ENCODE measurements around the gene SVOPL.
"Not testable (repeated sequence)": the region's sequence is repeated elsewhere in the genome, so short reads cannot be mapped to it uniquely, and the experiment has no call there.

Gene SVOPL

DNA sequence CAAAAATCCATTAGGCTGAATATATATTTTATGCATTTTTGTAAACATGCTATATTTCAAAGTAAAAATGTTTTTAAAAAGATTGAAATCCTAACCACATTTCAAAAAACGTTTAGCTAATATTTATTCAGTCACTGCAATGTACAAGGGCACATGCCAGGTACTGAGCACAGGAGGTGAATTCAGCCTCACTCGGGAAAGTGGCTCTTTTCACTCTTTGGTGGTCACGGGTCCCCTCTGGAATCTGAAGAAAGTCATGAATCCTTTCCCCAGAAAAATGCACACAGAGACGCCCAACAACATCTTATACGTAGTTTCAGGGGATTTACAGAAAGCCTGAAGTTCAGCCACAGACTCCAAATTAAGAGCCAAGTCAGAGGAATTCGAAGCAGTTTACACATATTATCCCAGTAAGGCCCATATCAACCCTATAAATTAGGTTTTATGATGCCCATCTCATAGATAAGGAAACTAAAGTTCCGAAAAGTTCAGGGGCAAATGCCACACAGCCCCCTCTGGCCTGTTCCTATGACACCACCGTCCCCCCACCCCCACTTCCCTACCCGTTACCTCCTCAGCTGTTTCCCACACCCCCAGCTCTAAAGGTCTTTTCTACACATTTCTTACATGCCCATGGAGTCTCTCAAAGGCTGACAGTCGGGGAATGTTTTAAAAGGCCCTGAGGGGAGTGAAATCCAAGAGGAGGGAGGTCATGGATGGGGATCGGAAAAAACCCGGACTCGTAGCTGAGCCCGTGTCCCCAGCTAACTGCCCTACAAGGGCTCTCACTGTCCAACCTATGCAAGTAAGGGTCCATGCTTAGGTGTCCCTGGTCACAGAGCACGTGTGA, 9.6 kb upstream of the SVOPL start:
- in situ Hi-C loops (cut with MboI; ENCODE audit: low pct_unique_long_range_greater_than_20kb, low sequenced_read_pairs) = no loop called here
- DNase-seq = no peak

DNA sequence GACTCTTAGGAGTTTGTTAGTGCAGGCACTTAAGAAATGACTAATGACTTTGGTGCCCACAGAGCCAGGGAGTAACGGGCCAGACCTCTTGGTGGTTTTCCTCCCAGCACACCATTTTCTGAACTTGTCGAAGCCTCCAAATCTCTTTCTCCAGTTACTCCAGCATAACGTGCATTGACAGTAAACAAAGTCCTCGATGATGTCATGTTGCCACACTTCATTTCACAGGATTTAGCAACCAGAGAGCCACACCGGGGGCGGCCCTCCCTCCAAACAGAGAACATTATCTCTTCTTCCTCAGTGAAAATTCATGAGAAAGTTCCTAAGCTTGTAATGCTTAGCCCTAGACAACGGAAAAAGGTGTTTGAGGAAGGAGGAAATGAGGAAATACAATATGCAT, 4.0 kb upstream of the SVOPL start:
- in situ Hi-C loops (cut with MboI; ENCODE audit: low pct_unique_long_range_greater_than_20kb, low sequenced_read_pairs) = no loop called here
- peak; percentile 92 for DNase-seq

GRCh38 chr7:138701537-138701923, 368 bp upstream of the SVOPL start:
- in situ Hi-C loops (cut with MboI; ENCODE audit: low pct_unique_long_range_greater_than_20kb, low sequenced_read_pairs) = no loop called here
- DNase-seq = no peak

DNA sequence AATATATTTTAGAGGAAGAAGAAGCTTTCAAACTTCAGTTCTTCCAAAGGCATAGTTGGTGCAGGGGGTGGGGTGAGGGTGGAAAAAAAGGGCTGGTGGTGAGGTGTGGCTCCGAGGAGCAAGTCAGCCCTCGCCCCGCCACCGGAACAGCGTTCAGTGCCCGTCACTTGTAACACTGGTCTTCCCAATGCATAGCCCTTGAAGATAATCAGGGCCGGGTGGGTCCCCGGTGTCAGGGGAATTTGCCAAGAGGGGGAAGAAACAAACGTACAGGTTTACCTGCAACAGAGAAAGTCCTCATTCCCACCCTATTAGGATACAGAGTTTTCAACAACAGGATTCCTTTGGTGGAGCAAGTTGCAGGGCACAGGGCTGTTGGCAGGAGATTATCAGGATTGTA, 1.5 kb downstream of the SVOPL start:
- in situ Hi-C loops (cut with MboI; ENCODE audit: low pct_unique_long_range_greater_than_20kb, low sequenced_read_pairs) = no loop called here
- no peak for DNase-seq

GRCh38 chr7:138698281-138698680, 2.9 kb downstream of the SVOPL start:
- in situ Hi-C loops (cut with MboI; ENCODE audit: low pct_unique_long_range_greater_than_20kb, low sequenced_read_pairs) = no loop called here
- DNase-seq = no peak

DNA sequence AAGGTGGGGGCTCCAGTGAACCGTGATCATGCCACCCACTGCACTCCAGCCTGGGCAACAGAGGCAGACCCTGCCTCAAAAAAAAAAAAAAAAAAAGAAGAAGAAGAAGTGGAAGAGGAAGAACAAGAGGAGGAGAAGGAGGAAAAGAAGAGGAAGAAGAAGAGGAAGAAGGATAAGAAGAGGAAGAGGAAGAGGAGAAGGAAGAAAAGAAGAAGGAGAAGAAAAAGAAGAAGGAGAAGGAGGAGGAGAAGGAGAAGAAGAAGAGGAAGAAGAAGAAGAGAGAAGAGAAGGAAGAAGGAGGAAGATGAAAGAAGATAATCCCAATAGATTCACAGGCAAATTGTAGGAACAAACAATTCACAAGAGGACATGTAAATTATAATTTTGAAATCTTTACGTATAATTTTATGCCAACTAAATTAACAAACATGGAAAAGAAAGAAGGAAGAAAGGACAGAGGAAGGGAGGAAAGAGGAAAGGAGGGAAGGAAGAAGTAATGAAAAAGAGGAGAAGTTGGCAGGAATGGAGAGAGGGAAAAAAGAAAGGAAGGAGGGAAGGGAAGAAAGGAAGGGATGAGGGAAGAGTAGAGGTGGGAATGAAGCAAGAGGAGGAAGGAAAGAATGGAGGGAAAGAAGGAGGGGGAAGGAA, 3.5 kb downstream of the SVOPL start:
- in situ Hi-C loops (cut with MboI; ENCODE audit: low pct_unique_long_range_greater_than_20kb, low sequenced_read_pairs) = no loop called here
- no peak for DNase-seq

DNA sequence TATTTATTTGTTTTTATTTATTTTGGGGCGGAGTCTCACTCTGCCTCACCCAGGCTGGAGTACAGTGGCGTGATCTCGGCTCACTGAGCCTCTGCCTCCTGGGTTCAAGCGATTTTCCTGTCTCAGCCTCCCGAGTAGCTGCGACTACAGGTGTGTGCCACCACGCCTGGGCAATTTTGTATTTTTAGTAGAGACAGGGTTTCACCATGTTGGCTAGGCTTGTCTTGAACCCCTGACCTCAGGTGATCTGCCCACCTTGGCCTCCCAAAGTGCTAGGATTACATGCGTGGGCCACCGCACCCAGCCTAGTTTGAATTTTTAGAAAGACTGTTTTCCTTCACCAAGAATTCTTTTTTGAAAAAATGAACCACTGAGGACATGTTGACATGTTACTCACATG, 5.4 kb downstream of the SVOPL start:
- in situ Hi-C loops (cut with MboI; ENCODE audit: low pct_unique_long_range_greater_than_20kb, low sequenced_read_pairs); DNase-seq: not testable (repeated sequence)

DNA sequence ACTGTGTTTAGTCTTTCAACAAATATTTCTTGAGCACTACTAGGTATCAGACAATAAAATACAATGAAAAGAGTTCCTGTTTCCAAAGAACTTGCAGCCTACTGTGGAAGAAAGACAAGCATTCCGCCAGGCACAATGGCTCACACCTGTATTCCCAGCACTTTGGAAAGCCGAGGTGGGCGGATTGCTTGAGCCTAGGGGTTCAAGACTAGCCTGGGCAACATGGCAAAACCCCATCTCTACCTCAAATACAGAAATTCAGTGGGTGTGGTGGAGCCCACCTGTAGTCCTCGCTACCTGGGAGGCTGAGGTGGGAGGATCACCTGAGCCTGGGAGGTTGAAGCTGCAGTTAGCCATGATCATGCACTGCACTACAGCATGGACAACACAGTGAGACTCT, 6.1 kb downstream of the SVOPL start:
- DNase-seq = no peak
- in situ Hi-C loops (cut with MboI; ENCODE audit: low pct_unique_long_range_greater_than_20kb, low sequenced_read_pairs) = no loop called here

DNA sequence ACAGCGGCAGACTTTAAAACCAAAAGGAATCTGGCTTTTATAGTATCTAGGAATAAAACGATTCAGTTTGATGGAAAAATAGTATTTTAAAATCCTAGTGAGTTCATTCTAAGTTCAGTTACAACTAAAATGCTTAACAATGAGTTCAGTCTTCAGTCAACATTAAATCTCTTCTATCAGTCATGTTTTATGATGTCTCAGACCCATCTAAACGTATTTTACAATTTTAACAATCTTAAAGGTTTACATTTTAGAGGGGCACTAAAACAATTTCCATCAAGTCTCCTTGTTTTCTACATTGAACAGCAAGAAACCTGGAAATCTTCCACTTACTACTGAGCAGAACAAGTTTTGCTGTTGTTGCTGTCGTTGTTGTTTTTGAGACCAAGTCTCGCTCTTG, 10.0 kb downstream of the SVOPL start:
- no peak for DNase-seq
- in situ Hi-C loops (cut with MboI; ENCODE audit: low pct_unique_long_range_greater_than_20kb, low sequenced_read_pairs) = no loop called here

DNA sequence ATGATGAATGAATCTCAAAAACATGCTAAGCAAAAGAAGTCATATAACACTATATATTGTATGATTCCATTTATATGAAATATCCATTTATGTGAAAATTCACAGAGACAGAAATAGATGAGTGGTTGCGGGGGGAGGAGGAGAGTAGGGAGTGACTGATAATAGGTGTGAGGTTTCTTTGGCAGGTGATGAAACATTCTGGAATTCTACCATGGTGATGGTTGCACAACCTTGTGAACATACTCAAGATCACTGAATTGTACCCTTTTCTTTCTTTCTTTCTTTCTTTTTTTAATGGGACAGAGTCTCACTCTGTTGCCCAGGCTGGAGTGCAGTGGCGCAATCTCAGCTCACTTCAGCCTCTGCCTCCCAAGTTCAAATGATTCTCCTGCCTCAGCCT, 10.7 kb downstream of the SVOPL start:
- no peak for DNase-seq
- in situ Hi-C loops (cut with MboI; ENCODE audit: low pct_unique_long_range_greater_than_20kb, low sequenced_read_pairs) = no loop called here

DNA sequence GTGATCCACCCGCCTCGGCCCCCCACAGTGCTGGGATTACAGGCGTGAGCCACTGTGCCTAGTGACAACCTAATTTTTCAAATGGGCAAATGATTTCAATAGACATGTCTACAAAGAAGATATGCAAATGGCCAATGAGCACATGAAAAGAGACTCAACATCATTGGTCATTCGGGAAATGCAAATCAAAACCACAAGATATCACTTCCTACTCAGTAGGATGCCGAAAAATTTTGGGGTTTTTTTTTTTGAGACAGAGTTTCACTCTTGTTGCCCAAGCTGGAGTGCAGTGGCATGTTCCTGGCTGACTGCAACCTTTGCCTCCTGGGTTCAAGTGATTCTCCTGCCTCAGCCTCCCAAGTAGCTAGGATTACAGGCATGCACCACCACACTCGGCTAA, 13.1 kb downstream of the SVOPL start:
- DNase-seq; in situ Hi-C loops (cut with MboI; ENCODE audit: low pct_unique_long_range_greater_than_20kb, low sequenced_read_pairs): not testable (repeated sequence)

DNA sequence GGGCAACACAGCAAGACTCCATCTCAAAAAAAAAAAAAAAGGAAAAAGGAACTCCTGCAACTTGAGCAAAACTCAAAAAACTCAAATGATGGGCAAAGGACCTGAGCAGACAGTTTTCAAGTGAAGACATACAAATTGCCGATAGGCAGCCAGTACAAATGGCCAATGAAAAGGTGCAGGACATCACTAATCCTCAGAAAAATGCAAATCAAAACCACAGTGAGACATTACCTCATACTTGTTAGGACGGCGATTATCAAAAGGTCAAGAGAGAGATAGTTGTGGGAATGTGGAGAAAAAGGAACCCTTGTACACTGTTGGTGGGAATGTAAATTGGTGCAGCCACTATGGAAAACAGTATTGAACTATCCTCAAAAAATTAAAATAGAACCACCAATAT, 16.8 kb downstream of the SVOPL start:
- DNase-seq = no peak
- in situ Hi-C loops (cut with MboI; ENCODE audit: low pct_unique_long_range_greater_than_20kb, low sequenced_read_pairs) = no loop called here

DNA sequence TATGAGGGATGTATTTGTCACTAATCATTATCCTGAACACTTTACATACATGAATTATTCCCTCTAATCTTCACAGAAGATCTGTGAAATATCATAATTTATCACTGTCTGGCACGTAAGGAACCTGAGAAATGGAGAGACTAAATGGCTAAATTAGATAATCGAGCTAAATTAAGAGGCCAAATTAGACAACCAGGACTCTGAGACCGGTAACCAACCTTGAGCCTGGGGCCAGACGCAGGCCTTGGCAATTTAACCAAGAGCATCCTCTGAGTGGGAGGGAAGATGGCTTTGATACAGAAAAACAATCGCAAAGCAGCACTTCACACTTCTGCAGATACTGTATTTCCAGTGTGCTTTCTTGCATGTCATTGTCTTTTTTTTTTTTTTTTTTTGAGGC, 21.4 kb downstream of the SVOPL start:
- no peak for DNase-seq

GRCh38 chr7:138670594-138670993, 30.6 kb downstream of the SVOPL start:
- DNase-seq = no peak
- in situ Hi-C loops (cut with MboI; ENCODE audit: low pct_unique_long_range_greater_than_20kb, low sequenced_read_pairs) = no loop called here

More for the DNA sequence above, 21.4 kb downstream of the SVOPL start:
- in situ Hi-C loops (cut with MboI; ENCODE audit: low pct_unique_long_range_greater_than_20kb, low sequenced_read_pairs) = no loop called here

DNA sequence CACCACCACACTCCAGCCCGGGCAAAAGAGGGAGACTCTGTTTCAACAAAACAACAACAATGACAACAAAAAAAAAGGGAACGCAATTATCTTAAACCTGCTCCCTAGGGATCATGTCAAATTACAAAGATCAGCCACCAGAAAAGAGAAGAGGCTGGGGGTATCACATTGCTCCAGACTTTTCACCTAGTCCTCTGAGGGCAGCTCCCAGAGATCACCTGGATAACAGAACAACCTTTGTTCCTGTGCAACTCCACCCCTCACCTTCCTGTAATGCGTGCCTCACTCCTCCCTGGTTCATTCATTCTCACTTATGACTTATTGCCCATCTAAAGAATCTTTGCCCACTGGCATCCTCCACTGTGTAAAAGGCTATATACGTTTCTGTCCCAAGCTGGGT, 31.8 kb downstream of the SVOPL start:
- DNase-seq = no peak
- in situ Hi-C loops (cut with MboI; ENCODE audit: low pct_unique_long_range_greater_than_20kb, low sequenced_read_pairs) = no loop called here

DNA sequence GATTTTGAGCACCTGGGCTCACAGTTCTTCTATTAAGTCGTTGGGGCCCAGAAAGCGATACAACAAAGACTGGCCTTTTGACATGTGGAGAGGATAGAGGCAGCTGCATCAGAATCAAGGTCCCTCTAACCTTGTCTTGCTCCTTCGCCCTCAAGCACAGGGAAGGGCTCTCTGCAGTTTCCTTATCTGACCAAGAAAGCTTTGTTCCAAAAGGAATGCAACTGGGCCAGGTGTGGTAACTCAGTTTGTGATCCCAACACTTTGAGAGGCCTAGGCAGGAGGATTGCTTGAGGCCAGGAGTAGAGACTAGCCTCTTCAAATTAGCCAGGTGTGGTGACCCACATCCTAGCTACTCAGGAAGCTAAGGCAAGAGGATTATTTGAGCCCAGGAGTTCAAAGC, 32.2 kb downstream of the SVOPL start:
- no peak for DNase-seq
- in situ Hi-C loops (cut with MboI; ENCODE audit: low pct_unique_long_range_greater_than_20kb, low sequenced_read_pairs) = no loop called here

GRCh38 chr7:138668229-138668596, 32.9 kb downstream of the SVOPL start:
- in situ Hi-C loops (cut with MboI; ENCODE audit: low pct_unique_long_range_greater_than_20kb, low sequenced_read_pairs) = no loop called here
- no peak for DNase-seq

GRCh38 chr7:138667535-138668228, 33.5 kb downstream of the SVOPL start:
- in situ Hi-C loops (cut with MboI; ENCODE audit: low pct_unique_long_range_greater_than_20kb, low sequenced_read_pairs) = no loop called here
- peak; percentile 37 for DNase-seq

DNA sequence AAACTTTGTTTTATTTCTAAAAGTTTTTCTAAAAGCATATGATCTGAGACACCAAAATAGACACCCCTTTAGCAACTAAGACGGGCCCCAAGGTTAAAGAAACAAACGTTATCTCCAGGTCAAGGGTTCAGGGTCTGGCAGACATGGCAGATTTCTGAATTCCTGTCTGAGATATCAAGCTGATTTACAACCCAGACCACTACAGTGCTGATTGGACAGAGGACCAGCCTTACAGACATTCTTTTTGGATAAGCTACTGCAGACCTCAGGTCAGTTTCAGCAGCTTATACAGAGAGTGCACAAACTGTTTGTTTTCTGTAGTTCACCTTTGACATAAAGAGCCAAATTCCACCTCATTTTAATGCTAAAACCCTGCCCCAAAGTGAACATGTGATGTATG, 34.8 kb downstream of the SVOPL start:
- DNase-seq = no peak
- in situ Hi-C loops (cut with MboI; ENCODE audit: low pct_unique_long_range_greater_than_20kb, low sequenced_read_pairs) = no loop called here

DNA sequence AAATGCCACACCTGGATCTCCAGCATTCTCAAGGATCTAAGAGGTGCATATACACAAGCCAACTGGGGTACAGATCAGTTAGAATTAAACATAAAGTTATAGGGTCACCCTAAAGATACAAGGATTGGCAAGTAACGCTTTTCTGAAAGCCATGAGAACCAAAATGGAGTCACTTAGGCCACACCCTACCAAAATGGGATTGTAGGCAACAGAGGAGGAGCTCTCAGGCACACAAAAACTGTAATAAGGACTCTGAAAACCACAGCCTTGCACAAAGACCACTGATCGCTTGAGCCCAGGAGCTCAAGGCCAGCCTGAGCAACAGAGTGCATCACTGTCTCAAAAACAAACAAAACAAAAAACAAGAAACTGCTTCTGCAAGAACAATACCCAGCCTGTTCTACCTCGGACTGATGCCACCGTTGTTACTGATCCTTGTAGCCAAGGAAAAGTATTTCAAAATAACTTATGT, 35.5 kb downstream of the SVOPL start:
- in situ Hi-C loops (cut with MboI; ENCODE audit: low pct_unique_long_range_greater_than_20kb, low sequenced_read_pairs) = no loop called here
- no peak for DNase-seq
